HG02798 (cell line): Measurements from ENCODE around the gene MAP3K12.

Source experiments
- ATAC-seq: cut with Tn5 transposase; IDR thresholded peaks from one replicate; pipeline ENCODE4 v1.9.1; 2021; ENCODE audit warnings: mild to moderate bottlenecking; ENCODE audit not compliant: unreplicated experiment, poor library complexity

MAP3K12 gene

GRCh38 chr12:53478865-53479264 lies 20.4 kb downstream of the MAP3K12 start:
- ATAC-seq = no peak

- no peak for ATAC-seq
These were observed 22.5 kb downstream of the MAP3K12 start for GRCh38 chr12:53476769-53477209.

GRCh38 chr12:53474819-53475218 lies 24.4 kb downstream of the MAP3K12 start:
- ATAC-seq = no peak

- no peak for ATAC-seq
These were observed 25.2 kb downstream of the MAP3K12 start for GRCh38 chr12:53474077-53474476.

GRCh38 chr12:53472056-53472582 lies 27.1 kb downstream of the MAP3K12 start:
- no peak for ATAC-seq

- no peak for ATAC-seq
These were observed 31.0 kb downstream of the MAP3K12 start for GRCh38 chr12:53468282-53468681.

- no peak for ATAC-seq
These were observed 31.4 kb downstream of the MAP3K12 start for GRCh38 chr12:53467880-53468279.

- no peak for ATAC-seq
These were observed 32.2 kb downstream of the MAP3K12 start for GRCh38 chr12:53467082-53467481.

GRCh38 chr12:53466640-53467039 lies 32.6 kb downstream of the MAP3K12 start:
- no peak for ATAC-seq

- no peak for ATAC-seq
These were observed 33.6 kb downstream of the MAP3K12 start for GRCh38 chr12:53465679-53466078.

GRCh38 chr12:53464685-53465418 lies 34.4 kb downstream of the MAP3K12 start:
- no peak for ATAC-seq

- no peak for ATAC-seq
These were observed 35.3 kb downstream of the MAP3K12 start for GRCh38 chr12:53463802-53464560.

GRCh38 chr12:53462935-53463334 lies 36.3 kb downstream of the MAP3K12 start:
- ATAC-seq = no peak

GRCh38 chr12:53461591-53461990 lies 37.7 kb downstream of the MAP3K12 start:
- no peak for ATAC-seq

GRCh38 chr12:53461059-53461458 lies 38.2 kb downstream of the MAP3K12 start:
- no peak for ATAC-seq

- ATAC-seq = no peak
These were observed 40.2 kb downstream of the MAP3K12 start for GRCh38 chr12:53459097-53459496.

- no peak for ATAC-seq
These were observed 42.4 kb downstream of the MAP3K12 start for GRCh38 chr12:53456654-53457366.

- no peak for ATAC-seq
These were observed 44.6 kb downstream of the MAP3K12 start for GRCh38 chr12:53454707-53455106.

- ATAC-seq = no peak
These were observed 45.2 kb downstream of the MAP3K12 start for GRCh38 chr12:53453953-53454640.
